Muscle layer of duodenum (tissue), 2 donors: ENCODE measurements around the gene ERRFI1.

Source experiments
- H3K27ac ChIP-seq: one replicate; pipeline ENCODE4 v1.7.0; 2013; ENCODE audit warnings: mild to moderate bottlenecking, low read length
- H3K27me3 ChIP-seq: one replicate; pipeline ENCODE4 v1.7.0; 2013; ENCODE audit warnings: low read depth, mild to moderate bottlenecking, control low read depth, low read length
- H3K36me3 ChIP-seq, 2 donors: one replicate each; pipeline ENCODE4 v1.7.0; 2013; ENCODE audit warnings: low read length in 2 of 2, control low read depth in 1 of 2, mild to moderate bottlenecking in 1 of 2; ENCODE audit not compliant: insufficient read depth in 2 of 2, control insufficient read depth in 1 of 2
- H3K4me1 ChIP-seq, 2 donors: one replicate each; pipeline ENCODE4 v1.7.0; 2013; ENCODE audit warnings: low read length in 2 of 2, mild to moderate bottlenecking in 2 of 2, control low read depth in 1 of 2, moderate library complexity in 1 of 2; ENCODE audit not compliant: insufficient read depth in 2 of 2, control insufficient read depth in 1 of 2
- H3K4me3 ChIP-seq, 2 donors: one replicate each; pipeline ENCODE4 v1.7.0; 2013; ENCODE audit warnings: low read length in 2 of 2, low read depth in 1 of 2, mild to moderate bottlenecking in 1 of 2
- H3K9me3 ChIP-seq, 2 donors: one replicate each; pipeline ENCODE4 v1.7.0; 2013; ENCODE audit warnings: low read length in 2 of 2, control low read depth in 1 of 2, mild to moderate bottlenecking in 1 of 2; ENCODE audit not compliant: control insufficient read depth in 1 of 2
- donor health status: healthy.

Gene ERRFI1

GRCh38 chr1:8042134-8042533 lies 16.0 kb upstream of the ERRFI1 start:
- no peak overlapping the region for H3K4me3 ChIP-seq
- H3K4me1 ChIP-seq: no peaks in the 10 kb centered on the region
- no peaks in the 10 kb centered on the region for H3K36me3 ChIP-seq
- H3K27ac ChIP-seq: no peak overlapping the region
- peaks cover 0 to 2% of the 10 kb centered on the region in 2 donors for H3K9me3 ChIP-seq
- H3K27me3 ChIP-seq: no peaks in the 10 kb centered on the region

GRCh38 chr1:8040586-8040985 lies 14.5 kb upstream of the ERRFI1 start:
- peak overlapping the region; percentile 46 for H3K27ac ChIP-seq

DNA sequence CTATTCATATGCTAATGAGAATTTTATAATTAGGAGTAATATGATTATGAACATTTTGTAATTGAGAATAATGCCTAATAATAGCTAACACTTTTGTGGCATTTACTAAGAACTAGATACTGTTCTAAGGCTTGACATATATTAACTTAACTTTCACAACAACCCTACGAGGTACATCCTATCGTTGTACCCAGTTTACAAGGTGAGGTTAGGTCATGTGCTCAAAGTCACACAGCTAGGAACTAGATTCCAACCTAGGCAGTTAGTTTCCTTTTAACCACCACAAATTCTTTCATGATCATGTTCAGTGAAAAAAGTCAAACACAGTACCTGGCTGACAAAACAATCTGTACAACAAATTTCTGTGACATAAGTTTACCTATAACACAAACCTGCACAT lies 13.0 kb upstream of the ERRFI1 start:
- no peaks in the 10 kb centered on the region for H3K27me3 ChIP-seq
- H3K27ac ChIP-seq: no peak overlapping the region
- no peak overlapping the region for H3K4me3 ChIP-seq
- H3K36me3 ChIP-seq: no peaks in the 10 kb centered on the region
- H3K9me3 ChIP-seq: peaks cover 0 to 2% of the 10 kb centered on the region in 2 donors
- no peaks in the 10 kb centered on the region for H3K4me1 ChIP-seq

More at GRCh38 chr1:8040586-8040985, 14.5 kb upstream of the ERRFI1 start:
- Histone ChIP-seq H3K4me3 (no peak overlapping the region), H3K36me3 (no peaks in the 10 kb centered on the region), H3K9me3 (peaks cover 0 to 2% of the 10 kb centered on the region in 2 donors), H3K4me1 (no peaks in the 10 kb centered on the region), H3K27me3 (no peaks in the 10 kb centered on the region)

- H3K36me3 ChIP-seq: no peaks in the 10 kb centered on the region
- H3K4me1 ChIP-seq: no peaks in the 10 kb centered on the region
- H3K27me3 ChIP-seq: no peaks in the 10 kb centered on the region
- no peaks in the 10 kb centered on the region for H3K9me3 ChIP-seq
- no peak overlapping the region for H3K4me3 ChIP-seq
- no peak overlapping the region for H3K27ac ChIP-seq
Measured at GRCh38 chr1:8035289-8035688, 9.2 kb upstream of the ERRFI1 start.

DNA sequence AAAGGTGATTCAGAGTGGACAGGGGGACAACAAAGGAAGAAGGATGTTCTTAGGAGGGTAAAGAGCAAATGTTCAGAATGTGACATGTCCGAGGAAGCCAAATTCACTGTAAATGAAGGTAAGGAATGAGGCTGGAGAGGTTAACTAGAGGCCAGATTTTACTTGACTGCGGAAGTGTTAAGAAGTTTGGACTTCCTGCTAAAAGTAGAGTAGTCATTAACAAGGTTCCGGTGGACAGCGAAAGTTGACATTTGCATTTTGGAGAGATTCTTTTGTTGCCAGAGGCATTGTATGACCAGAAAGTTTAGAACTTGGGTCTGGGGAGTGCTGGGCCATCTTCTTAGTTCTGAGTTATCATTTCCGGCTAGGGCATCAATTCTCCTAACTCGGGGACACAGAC lies 7.2 kb upstream of the ERRFI1 start:
- H3K36me3 ChIP-seq: no peaks in the 10 kb centered on the region
- no peak overlapping the region for H3K4me3 ChIP-seq
- H3K27me3 ChIP-seq: no peaks in the 10 kb centered on the region
- no peak overlapping the region for H3K27ac ChIP-seq
- no peaks in the 10 kb centered on the region for H3K9me3 ChIP-seq
- no peaks in the 10 kb centered on the region for H3K4me1 ChIP-seq

DNA sequence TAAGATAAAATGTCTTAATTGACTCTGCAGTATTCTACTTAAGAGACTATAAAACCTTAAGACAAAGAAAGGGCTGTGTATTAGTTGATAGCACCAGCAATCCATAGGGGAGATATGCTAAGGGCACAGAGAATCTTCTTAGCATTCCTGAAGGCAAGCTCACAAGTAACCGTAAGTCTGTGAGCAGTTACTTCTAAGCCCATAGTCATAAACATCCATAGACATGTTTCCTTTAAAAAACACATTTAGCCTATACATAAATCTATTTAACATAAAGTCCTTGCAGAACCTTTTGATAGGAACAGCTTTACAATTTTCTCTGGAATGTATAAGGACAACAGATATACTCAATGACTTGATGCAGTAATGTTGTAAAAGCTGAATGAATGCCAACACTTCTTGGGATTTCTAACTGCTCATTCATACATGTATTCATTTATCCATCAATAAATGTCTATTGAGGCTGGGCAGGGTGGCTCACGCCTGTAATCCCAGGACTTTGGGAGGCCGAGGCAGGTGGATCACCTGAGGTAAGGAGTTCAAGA lies 6.3 kb upstream of the ERRFI1 start:
- Histone ChIP-seq H3K4me1 (peaks cover 0 to 7% of the 10 kb centered on the region in 2 donors), H3K9me3 (no peaks in the 10 kb centered on the region), H3K4me3 (no peak overlapping the region), H3K27ac (no peak overlapping the region), H3K27me3 (no peaks in the 10 kb centered on the region), H3K36me3 (no peaks in the 10 kb centered on the region)

DNA sequence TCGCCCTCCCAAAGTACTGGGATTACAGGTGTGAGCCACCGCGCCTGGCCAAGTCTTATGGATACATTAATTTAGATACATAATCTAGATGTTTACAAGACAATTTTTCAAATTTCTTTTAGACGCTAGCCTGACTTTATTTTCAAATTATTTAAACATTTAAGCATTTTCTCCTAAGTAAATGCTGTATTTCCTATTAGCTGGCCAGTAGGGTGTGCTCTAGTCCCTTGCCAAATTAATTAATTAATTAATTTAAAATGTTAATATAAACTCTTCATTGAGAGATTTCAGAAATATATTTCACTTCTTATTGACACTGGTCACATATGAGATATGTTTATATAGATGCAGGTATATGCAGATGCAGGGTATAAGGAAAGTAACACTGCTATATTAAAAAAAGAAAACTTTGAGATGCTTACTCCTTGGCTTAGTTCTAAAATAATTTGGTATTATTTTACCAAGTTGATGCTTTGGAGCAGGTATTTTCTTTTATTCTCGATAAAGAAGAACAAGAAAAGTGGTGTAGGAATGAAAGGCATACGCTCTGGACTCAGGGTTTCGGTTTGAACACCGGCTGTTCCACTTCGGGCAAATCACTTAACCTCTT lies 5.2 kb upstream of the ERRFI1 start:
- H3K4me3 ChIP-seq: no peak overlapping the region
- no peaks in the 10 kb centered on the region for H3K36me3 ChIP-seq
- H3K9me3 ChIP-seq: no peaks in the 10 kb centered on the region
- no peaks in the 10 kb centered on the region for H3K27me3 ChIP-seq
- H3K27ac ChIP-seq: no peak overlapping the region
- peaks cover 0 to 17% of the 10 kb centered on the region in 2 donors for H3K4me1 ChIP-seq

GRCh38 chr1:8028571-8028910 lies 2.4 kb upstream of the ERRFI1 start:
- Histone ChIP-seq H3K36me3 (no peaks in the 10 kb centered on the region), H3K4me1 (peaks cover 0 to 17% of the 10 kb centered on the region in 2 donors), H3K4me3 (no peak overlapping the region), H3K27me3 (no peaks in the 10 kb centered on the region), H3K9me3 (no peaks in the 10 kb centered on the region), H3K27ac (peak overlapping the region; percentile 76)

GRCh38 chr1:8027748-8028570 lies 1.9 kb upstream of the ERRFI1 start:
- peak overlapping the region; percentile 76 for H3K27ac ChIP-seq
- H3K4me3 ChIP-seq: no peak overlapping the region
- peaks cover 0 to 17% of the 10 kb centered on the region in 2 donors for H3K4me1 ChIP-seq
- no peaks in the 10 kb centered on the region for H3K27me3 ChIP-seq
- no peaks in the 10 kb centered on the region for H3K9me3 ChIP-seq
- H3K36me3 ChIP-seq: no peaks in the 10 kb centered on the region

DNA sequence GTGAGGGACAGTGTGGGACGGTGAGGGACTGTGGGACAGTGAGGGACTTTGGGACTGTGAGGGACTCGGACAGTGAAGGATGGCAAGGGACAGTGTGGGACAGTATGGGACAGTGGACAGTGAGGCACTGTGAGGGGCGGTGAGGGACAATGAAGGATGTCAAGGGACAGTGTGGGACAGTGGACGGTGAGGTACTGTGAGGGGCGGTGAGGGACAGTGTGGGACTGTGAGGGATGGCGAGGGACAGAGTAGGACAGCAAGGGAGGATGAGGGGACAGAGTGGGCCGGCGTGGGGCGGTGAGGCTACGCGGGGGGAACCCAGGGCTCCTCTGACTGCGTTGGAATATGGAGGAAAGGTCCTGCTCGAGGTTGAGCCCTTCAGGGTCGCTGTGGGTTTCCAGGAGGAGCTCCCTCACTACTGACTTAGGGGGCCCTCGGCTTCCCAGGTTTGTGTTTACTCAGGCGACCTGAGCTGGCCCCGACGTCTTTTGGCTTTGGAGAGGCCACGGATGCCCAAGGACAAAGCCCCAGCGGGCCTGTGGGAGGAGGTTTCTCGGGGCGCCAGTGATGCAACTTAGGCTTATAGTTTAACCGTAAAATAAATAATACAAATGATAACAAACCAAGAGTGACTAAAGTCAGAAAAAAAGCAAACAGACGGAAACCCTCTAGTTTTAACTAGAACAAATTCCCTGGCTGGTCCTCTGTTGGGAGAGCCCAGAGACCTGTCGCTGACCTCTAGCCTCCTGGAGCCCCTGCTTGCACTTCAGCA lies 1.1 kb upstream of the ERRFI1 start:
- peak overlapping the region; percentile 62 to 74 for H3K4me3 ChIP-seq

DNA sequence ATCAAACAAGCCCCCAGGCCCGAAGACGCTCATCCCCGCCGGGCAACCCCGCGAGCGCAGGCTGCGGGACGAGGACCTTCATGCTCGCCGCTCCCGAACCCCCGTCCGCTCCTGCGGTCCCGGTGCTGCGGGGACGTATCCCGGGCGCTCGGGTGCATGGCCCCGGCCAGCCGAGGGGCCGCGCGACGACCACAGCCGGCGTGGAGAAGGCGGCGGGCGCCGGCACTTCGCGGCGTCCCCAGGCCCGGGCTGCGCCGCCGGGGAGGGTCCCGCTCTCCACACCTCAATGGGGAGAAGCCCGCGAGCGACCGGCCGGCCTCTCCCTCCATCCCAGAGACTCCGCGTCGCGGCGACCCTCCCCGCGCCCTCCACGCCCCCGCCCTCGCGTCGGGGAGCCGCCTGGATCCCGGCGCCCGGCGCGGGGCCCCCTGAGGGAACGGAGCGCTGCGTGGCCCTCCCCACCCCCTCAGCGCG lies 401 bp downstream of the ERRFI1 start:
- no peaks in the 10 kb centered on the region for H3K27me3 ChIP-seq
- peak overlapping the region; percentile 74 to 96 for H3K4me3 ChIP-seq
- H3K36me3 ChIP-seq: no peaks in the 10 kb centered on the region
- no peaks in the 10 kb centered on the region for H3K9me3 ChIP-seq
- peaks cover 0 to 22% of the 10 kb centered on the region in 2 donors for H3K4me1 ChIP-seq
- H3K27ac ChIP-seq: peak overlapping the region; percentile 89

More for the DNA sequence above, 1.1 kb upstream of the ERRFI1 start:
- Histone ChIP-seq H3K27me3 (no peaks in the 10 kb centered on the region), H3K4me1 (peaks cover 0 to 17% of the 10 kb centered on the region in 2 donors), H3K36me3 (no peaks in the 10 kb centered on the region), H3K27ac (peak overlapping the region; percentile 76), H3K9me3 (no peaks in the 10 kb centered on the region)
